Measurements from ENCODE around the gene CD151. TPM values are rescaled to one million over a fixed set of nuclear protein-coding genes. Genes with fewer than 3 reads are reported as not detected.

Gene CD151
- total RNA-seq, 2 experiments from 2014 or later = 20.2 to 20.8 TPM

- TF ChIP-seq CTCF (IDR thresholded peaks at IDR 0.05) = no peak
- ATAC-seq (ENCODE audit: poor library complexity) = no peak
- intact Hi-C loops (cut with DNase I, micrococcal nuclease) = no loop called here
- DNase-seq = no peak
- Mint-ChIP-seq H3K27ac (peak overlapping the region; percentile 27), H3K36me3 (ENCODE audit: low read depth) (peaks cover 34% of the 10 kb centered on the region), H3K27me3 (peaks cover 30% of the 10 kb centered on the region), H3K9me3 (no peaks in the 10 kb centered on the region), H3K4me3 (peak overlapping the region; percentile 25), H3K4me1 (ENCODE audit: low read depth) (peaks cover 31% of the 10 kb centered on the region)
- POLR2A ChIA-PET = interaction anchor here (0.8 to 0.9 kb wide), 2 partner anchors 8 to 100 kb away, joined by 3 read pairs; no protein-coding TSS in a partner anchor
- Histone ChIP-seq H3K4me1 (ENCODE audit: insufficient read depth, low read length) (peaks cover 59% of the 10 kb centered on the region), H3K27me3 (ENCODE audit: control insufficient read depth in 1 of 2, insufficient read depth in 2 of 2, low read length in 2 of 2) (peaks cover 27 to 32% of the 10 kb centered on the region in 2 experiments), H3K36me3 (ENCODE audit: insufficient read depth, low read length) (peaks cover 34% of the 10 kb centered on the region), H3K27ac (ENCODE audit: low read depth in 1 of 2, low read length in 2 of 2) (no peak overlapping the region), H3K4me3 (ENCODE audit: low read length) (no peak overlapping the region), H3K9me3 (ENCODE audit: control insufficient read depth in 1 of 2, insufficient read depth in 1 of 2, low read length in 2 of 2) (peaks cover 0 to 27% of the 10 kb centered on the region in 2 experiments)
- CTCF ChIA-PET = no interaction called here
Measured at GRCh38 chr11:824942-825341, 7.8 kb upstream of the CD151 start.

- Mint-ChIP-seq H3K4me1 (ENCODE audit: low read depth) (peaks cover 28% of the 10 kb centered on the region), H3K36me3 (ENCODE audit: low read depth) (peaks cover 32% of the 10 kb centered on the region), H3K27ac (peak overlapping the region; percentile 27), H3K27me3 (peaks cover 36% of the 10 kb centered on the region), H3K9me3 (no peaks in the 10 kb centered on the region), H3K4me3 (peak overlapping the region; percentile 25)
- Histone ChIP-seq H3K36me3 (ENCODE audit: insufficient read depth, low read length) (peaks cover 34% of the 10 kb centered on the region), H3K27me3 (ENCODE audit: control insufficient read depth in 1 of 2, insufficient read depth in 2 of 2, low read length in 2 of 2) (peaks cover 33 to 38% of the 10 kb centered on the region in 2 experiments), H3K4me3 (ENCODE audit: low read length) (no peak overlapping the region), H3K9me3 (ENCODE audit: control insufficient read depth in 1 of 2, insufficient read depth in 1 of 2, low read length in 2 of 2) (peaks cover 0 to 32% of the 10 kb centered on the region in 2 experiments), H3K4me1 (ENCODE audit: insufficient read depth, low read length) (peaks cover 60% of the 10 kb centered on the region), H3K27ac (ENCODE audit: low read depth in 1 of 2, low read length in 2 of 2) (no peak overlapping the region)
- TF ChIP-seq CTCF (IDR thresholded peaks at IDR 0.05) = no peak
- ChIA-PET CTCF (no interaction called here), POLR2A (interaction anchor here (0.8 to 10.0 kb wide), 3 partner anchors 9 to 100 kb away, joined by 3 to 71 read pairs (median 3); partner anchors contain the start of genes POLR2L and TSPAN4)
- intact Hi-C loops (cut with DNase I, micrococcal nuclease) = no loop called here
- no peak for ATAC-seq (ENCODE audit: poor library complexity)
- DNase-seq = no peak
Measured at GRCh38 chr11:825366-826226, 7.2 kb upstream of the CD151 start.

GRCh38 chr11:826227-826621, 6.5 kb upstream of the CD151 start:
- peaks cover 36% of the 10 kb centered on the region for H3K27me3 Mint-ChIP-seq
- TF ChIP-seq CTCF (IDR thresholded peaks at IDR 0.05) = no peak
- ATAC-seq (ENCODE audit: poor library complexity) = no peak
- H3K27ac ChIP-seq (ENCODE audit: low read depth in 1 of 2, low read length in 2 of 2) = no peak overlapping the region
- ChIA-PET POLR2A (interaction anchor here (10.0 kb wide), 1 partner anchor 16 kb away, joined by 71 read pairs; the partner anchor contains the start of genes POLR2L and TSPAN4), CTCF (no interaction called here)
- peaks cover 40 to 44% of the 10 kb centered on the region in 2 experiments for H3K27me3 ChIP-seq (ENCODE audit: control insufficient read depth in 1 of 2, insufficient read depth in 2 of 2, low read length in 2 of 2)
- intact Hi-C loops (cut with DNase I, micrococcal nuclease) = no loop called here
- H3K9me3 Mint-ChIP-seq = no peaks in the 10 kb centered on the region
- peaks cover 31% of the 10 kb centered on the region for H3K36me3 ChIP-seq (ENCODE audit: insufficient read depth, low read length)
- DNase-seq = no peak
- H3K4me1 ChIP-seq (ENCODE audit: insufficient read depth, low read length) = peaks cover 60% of the 10 kb centered on the region
- H3K27ac Mint-ChIP-seq = no peak overlapping the region
- no peak overlapping the region for H3K4me3 ChIP-seq (ENCODE audit: low read length)
- H3K36me3 Mint-ChIP-seq (ENCODE audit: low read depth) = peaks cover 28% of the 10 kb centered on the region
- H3K9me3 ChIP-seq (ENCODE audit: control insufficient read depth in 1 of 2, insufficient read depth in 1 of 2, low read length in 2 of 2) = peaks cover 0 to 33% of the 10 kb centered on the region in 2 experiments
- H3K4me1 Mint-ChIP-seq (ENCODE audit: low read depth) = peaks cover 22% of the 10 kb centered on the region
- peak overlapping the region; percentile 73 for H3K4me3 Mint-ChIP-seq

Data from CD4-positive, alpha-beta T cell (primary cell).